Left lung (tissue), 10 donors: ENCODE data around the gene HOXA3. TPM values are rescaled to one million over a fixed set of nuclear protein-coding genes. Genes with fewer than 3 reads are reported as not detected.

Experiments
- ATAC-seq: fragments of 200-7000 bp; cut with Tn5 transposase; one replicate; pipeline ENCODE4 v1.9.1; 2020; ENCODE audit warnings: moderate library complexity
- DNase-seq, 4 donors: peaks; one replicate each; pipeline ENCODE4 v3.0.0-alpha.2; 2013 to 2020
- H3K27ac ChIP-seq, 2 donors: fragments of 200-600 bp; sonication (generic) in 1 of 2; one replicate each; pipeline versions ENCODE4 v1.5.0 to v1.8.0; 2020 to 2021
- H3K27me3 ChIP-seq, 2 donors: fragments of 200-600 bp; sonication (generic) in 1 of 2; one replicate each; pipeline versions ENCODE4 v1.5.0 to v1.8.0; 2020 to 2021
- H3K36me3 ChIP-seq, 2 donors: fragments of 200-600 bp; sonication (generic) in 1 of 2; one replicate each; pipeline versions ENCODE4 v1.5.0 to v1.8.0; 2020 to 2021
- H3K4me1 ChIP-seq, 2 donors: fragments of 200-600 bp; one replicate each; pipeline ENCODE4 v1.8.0; 2021
- H3K4me3 ChIP-seq, 2 donors: fragments of 200-600 bp; sonication (generic) in 1 of 2; one replicate each; pipeline versions ENCODE4 v1.5.0 to v1.8.0; 2020 to 2021; ENCODE audit warnings: mild to moderate bottlenecking in 1 of 2
- H3K9me3 ChIP-seq, 2 donors: fragments of 200-600 bp; sonication (generic) in 1 of 2; one replicate each; pipeline versions ENCODE4 v1.5.0 to v1.8.0; 2020 to 2021
- CTCF ChIP-seq, 2 donors: fragments of 200-600 bp; sonication (generic) in 1 of 2; IDR thresholded peaks; one replicate each; pipeline versions ENCODE4 v1.5.0 to v1.8.0; 2021; ENCODE audit warnings: antibody characterized with exemption in 2 of 2
- intact Hi-C, 2 donors: fragments of 100-400 bp; cut with DNase I; formaldehyde crosslinking; loops; one replicate each; pipeline versions ENCODE4 v1.11.2 to v1.14.2; 2022
- polyA plus RNA-seq, 6 donors: library from polyadenylated mRNA; unstranded; fragments of 120-200 nt; gene quantifications; one replicate each; pipeline ENCODE4 v1.2.1, GENCODE V29; 2013; ENCODE audit not compliant: insufficient read length in 6 of 6
- total RNA-seq, 2 donors: library from RNA; stranded (reverse); fragmentation: NEBNext Ultra II Directional; extraction: Animal tissue kit (Norgen Biotek cat#: 25700); gene quantifications; one replicate each; pipeline ENCODE4 v1.2.1, GENCODE V29; 2021
- donor health status: DM: no; HTN: yes; CAD: no.
- donor health status: DM: no; HTN: no; CAD: no.

HOXA3 gene
- total and polyA plus RNA-seq, 8 donors: 5.7 to 49.6 (median 39.6) TPM

GRCh38 chr7:27141137-27141922, 11.1 kb downstream of the HOXA3 start:
- Histone ChIP-seq H3K27me3 (peaks cover 19 to 100% of the 10 kb centered on the region in 2 donors), H3K4me3 (peak overlapping the region; percentile 52 to 56), H3K27ac (peak overlapping the region; percentile 86 to 92), H3K36me3 (no peaks in the 10 kb centered on the region), H3K4me1 (peaks cover 3 to 13% of the 10 kb centered on the region in 2 donors), H3K9me3 (no peaks in the 10 kb centered on the region)
- DNase-seq (peak in 1 of 4 donors; percentile 41), ATAC-seq (no peak)
- intact Hi-C loops: loop anchor here in 1 of 2 donors (5.0 kb wide), 1 partner anchor 44 kb away; the partner anchor contains the start of gene HOXA1
- TF ChIP-seq CTCF (IDR thresholded peaks at IDR 0.05): no peak

- no peaks in the 10 kb centered on the region for H3K9me3 ChIP-seq
- ATAC-seq (no peak), DNase-seq (peak in 1 of 4 donors; percentile 41)
- no peak for TF ChIP-seq CTCF (IDR thresholded peaks at IDR 0.05)
- no peaks in the 10 kb centered on the region for H3K36me3 ChIP-seq
- intact Hi-C loops: loop anchor here in 1 of 2 donors (5.0 kb wide), 1 partner anchor 43 kb away; the partner anchor contains the start of gene HOXA1
- H3K27ac ChIP-seq: peak overlapping the region; percentile 86 to 92
- H3K27me3 ChIP-seq: peaks cover 22 to 100% of the 10 kb centered on the region in 2 donors
- peak overlapping the region; percentile 12 to 52 for H3K4me3 ChIP-seq
- H3K4me1 ChIP-seq: peaks cover 9 to 23% of the 10 kb centered on the region in 2 donors
Observed at GRCh38 chr7:27140126-27140857, 12.1 kb downstream of the HOXA3 start.

GRCh38 chr7:27139334-27140125, 12.9 kb downstream of the HOXA3 start:
- peaks cover 9 to 31% of the 10 kb centered on the region in 2 donors for H3K4me1 ChIP-seq
- peaks cover 18 to 99% of the 10 kb centered on the region in 2 donors for H3K27me3 ChIP-seq
- TF ChIP-seq CTCF (IDR thresholded peaks at IDR 0.05): no peak
- intact Hi-C loops: loop anchor here in 1 of 2 donors (5.0 kb wide), 1 partner anchor 42 kb away; the partner anchor contains the start of gene HOXA1
- ATAC-seq: no peak
- peak overlapping the region; percentile 0 to 52 for H3K4me3 ChIP-seq
- H3K27ac ChIP-seq: peak overlapping the region; percentile 86 to 92
- peak in 3 of 4 donors; percentile 34 to 75 (median 35) for DNase-seq
- H3K9me3 ChIP-seq: no peaks in the 10 kb centered on the region
- H3K36me3 ChIP-seq: no peaks in the 10 kb centered on the region

GRCh38 chr7:27138985-27139333, 13.4 kb downstream of the HOXA3 start:
- no peaks in the 10 kb centered on the region for H3K9me3 ChIP-seq
- no peaks in the 10 kb centered on the region for H3K36me3 ChIP-seq
- ATAC-seq (no peak), DNase-seq (peak in 2 of 4 donors; percentile 22 to 39)
- no peak for TF ChIP-seq CTCF (IDR thresholded peaks at IDR 0.05)
- H3K4me1 ChIP-seq: peaks cover 14 to 36% of the 10 kb centered on the region in 2 donors
- H3K4me3 ChIP-seq: peak overlapping the region; percentile 0 to 52
- intact Hi-C loops: no loop called here
- peaks cover 13 to 99% of the 10 kb centered on the region in 2 donors for H3K27me3 ChIP-seq
- H3K27ac ChIP-seq: peak overlapping the region; percentile 86 to 92
